SKM-1 treated with dmso at 0.1 percent for 144 hours (cell line): ENCODE data around the gene NPAS4.

Source experiments
- DNase-seq: peaks from one replicate; lab custom pipeline; 2025; ENCODE audit not compliant: unreplicated experiment; lab: John Stamatoyannopoulos, UW

Gene NPAS4

DNA sequence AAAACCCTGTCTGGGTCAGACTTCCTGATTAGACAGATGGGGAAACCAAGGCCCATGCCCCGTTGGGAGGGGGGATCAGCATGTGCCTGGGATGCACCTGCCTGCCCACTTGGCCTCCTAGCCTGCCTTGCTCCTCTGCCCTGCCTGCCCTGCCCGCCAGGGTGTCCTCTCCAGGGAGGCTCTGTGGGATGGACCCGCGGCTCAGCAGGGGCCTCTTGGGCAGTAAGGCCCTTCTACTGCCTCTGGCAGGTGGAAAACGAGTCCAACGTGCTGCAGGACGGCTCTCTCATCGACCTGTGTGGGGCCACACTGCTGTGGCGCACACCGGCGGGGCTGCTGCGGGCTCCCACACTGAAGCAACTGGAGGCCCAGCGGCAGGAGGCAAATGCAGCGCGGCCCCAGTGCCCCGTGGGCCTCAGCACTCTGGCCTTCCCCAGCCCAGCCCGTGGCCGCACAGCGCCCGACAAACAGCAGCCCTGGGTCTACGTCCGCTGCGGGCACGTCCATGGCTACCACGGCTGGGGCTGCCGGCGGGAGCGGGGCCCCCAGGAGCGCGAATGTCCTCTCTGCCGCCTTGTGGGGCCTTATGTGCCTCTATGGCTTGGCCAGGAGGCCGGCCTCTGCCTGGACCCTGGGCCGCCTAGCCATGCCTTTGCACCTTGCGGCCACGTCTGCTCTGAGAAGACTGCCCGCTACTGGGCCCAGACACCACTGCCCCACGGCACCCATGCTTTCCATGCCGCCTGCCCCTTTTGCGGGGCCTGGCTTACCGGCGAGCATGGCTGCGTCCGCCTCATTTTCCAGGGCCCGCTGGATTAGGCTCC, 54.7 kb downstream of the NPAS4 start:
- no peak for DNase-seq
